H54 (cell line): ENCODE results near the gene SPACA9.
A peak's percentile ranks its signal among the peaks of the same experiment; 100 is the strongest.

ENCODE experiments used
- DNase-seq: peaks from one replicate; pipeline ENCODE4 v3.0.0; 2011; ENCODE audit warnings: low spot score, mixed read lengths; ENCODE audit not compliant: insufficient read length
- FAIRE-seq: peaks from 3 replicates; lab custom pipeline; 2011; peaks lifted over from hg19 to GRCh38; lab: Jason Lieb, UNC
- POLR2A ChIP-seq: IDR thresholded peaks from 2 replicates; pipeline ENCODE4 v1.6.1; 2011; ENCODE audit warnings: low read depth, mild to moderate bottlenecking, low read length

Gene SPACA9

GRCh38 chr9:132914924-132915323 is 36.2 kb downstream of the SPACA9 start:
- DNase-seq (no peak), FAIRE-seq (no peak)
- TF ChIP-seq POLR2A: no peak

- FAIRE-seq: peak; percentile 30
- no peak for DNase-seq
- TF ChIP-seq POLR2A: no peak
Observed at GRCh38 chr9:132919614-132920268, 41.0 kb downstream of the SPACA9 start.

GRCh38 chr9:132923346-132923902 is 44.7 kb downstream of the SPACA9 start:
- TF ChIP-seq POLR2A: no peak
- DNase-seq (no peak), FAIRE-seq (no peak)

- DNase-seq: no peak
- FAIRE-seq: no peak
- TF ChIP-seq POLR2A: no peak
Observed at GRCh38 chr9:132927704-132928103, 49.0 kb downstream of the SPACA9 start.

- FAIRE-seq (no peak), DNase-seq (no peak)
- no peak for TF ChIP-seq POLR2A
Observed at GRCh38 chr9:132931178-132931735, 52.6 kb downstream of the SPACA9 start.

GRCh38 chr9:132935026-132935425 is 56.3 kb downstream of the SPACA9 start:
- TF ChIP-seq POLR2A: no peak
- no peak for DNase-seq
- FAIRE-seq: no peak

- TF ChIP-seq POLR2A: no peak
- FAIRE-seq (peak; percentile 85), DNase-seq (no peak)
Observed at GRCh38 chr9:132937463-132937901, 58.8 kb downstream of the SPACA9 start.

GRCh38 chr9:132939169-132939568 is 60.5 kb downstream of the SPACA9 start:
- FAIRE-seq: no peak
- TF ChIP-seq POLR2A: no peak
- DNase-seq: no peak
